A673 (cell line): ENCODE results near the gene MTHFD1. TPM values are rescaled to one million over a fixed set of nuclear protein-coding genes. Genes with fewer than 3 reads are reported as not detected.

Experiments used
- BruUV-seq: library from RNA; stranded (reverse); fragments of 400-500 nt; replicated peaks from 2 replicates; lab custom pipeline; 2021; lab: Mats Ljungman, UMichigan
- CTCF ChIA-PET: fragments of 300-600 bp; sonication (Branson Sonifier 250); formaldehyde crosslinking; loops from one replicate; lab custom pipeline; 2022; ENCODE audit warnings: antibody characterized with exemption; lab: Charles Lee
- POLR2A ChIA-PET: fragments of 300-600 bp; sonication (Branson Sonifier 250); formaldehyde crosslinking; loops from one replicate; lab custom pipeline; 2022; ENCODE audit warnings: antibody characterized with exemption; ENCODE audit not compliant: low non-redundant PET; lab: Charles Lee
- DNase-seq: peaks from one replicate; pipeline ENCODE4 v3.0.0-alpha.2; 2015; ENCODE audit warnings: low spot score
- H3K27ac ChIP-seq: fragments of 200-600 bp; sonication (generic); 2 replicates; pipeline ENCODE4 v1.5.1; 2016; ENCODE audit warnings: mixed run types, low read depth, mild to moderate bottlenecking, mixed read lengths, antibody characterized with exemption, low read length; ENCODE audit not compliant: poor library complexity, severe bottlenecking
- H3K27me3 ChIP-seq: fragments of 200-600 bp; sonication (generic); replicated peaks from 2 replicates; pipeline ENCODE4 v1.6.1; 2017; ENCODE audit warnings: mixed run types, low read depth, mild to moderate bottlenecking, mixed read lengths, antibody characterized with exemption, low read length; ENCODE audit not compliant: insufficient read depth, poor library complexity
- H3K36me3 ChIP-seq: fragments of 200-600 bp; sonication (generic); 2 replicates; pipeline ENCODE4 v1.6.1; 2016; ENCODE audit warnings: mixed run types, mild to moderate bottlenecking, mixed read lengths, antibody characterized with exemption, low read length; ENCODE audit not compliant: insufficient read depth, poor library complexity, severe bottlenecking
- H3K4me1 ChIP-seq: fragments of 200-600 bp; sonication (generic); 2 replicates; pipeline ENCODE4 v1.6.1; 2017; ENCODE audit warnings: mixed run types, mild to moderate bottlenecking, mixed read lengths, antibody characterized with exemption, low read length; ENCODE audit not compliant: insufficient read depth, poor library complexity, severe bottlenecking
- H3K4me3 ChIP-seq: fragments of 200-600 bp; sonication (generic); 2 replicates; pipeline ENCODE4 v1.5.1; 2016; ENCODE audit warnings: low read depth, mixed run types, mild to moderate bottlenecking, mixed read lengths, low read length; ENCODE audit not compliant: poor library complexity, severe bottlenecking
- H3K9me3 ChIP-seq: fragments of 200-600 bp; sonication (generic); 2 replicates; pipeline ENCODE4 v1.6.1; 2016; ENCODE audit warnings: mixed run types, low read depth, mild to moderate bottlenecking, mixed read lengths, antibody characterized with exemption, low read length; ENCODE audit not compliant: poor library complexity, severe bottlenecking
- EZH2 ChIP-seq: fragments of 200-600 bp; sonication (generic); IDR thresholded peaks from 2 replicates; pipeline ENCODE4 v1.6.1; 2017; ENCODE audit warnings: borderline replicate concordance, low read depth, mild to moderate bottlenecking, mixed read lengths, antibody characterized with exemption, low read length; ENCODE audit not compliant: poor library complexity, severe bottlenecking
- intact Hi-C: fragments of 100-400 bp; cut with micrococcal nuclease; formaldehyde crosslinking; loops from one replicate; pipeline ENCODE4 v1.10.0; 2022; ENCODE audit not compliant: unreplicated experiment
- total RNA-seq: library from RNA; stranded (reverse); gene quantifications from 2 replicates; pipeline ENCODE4 v1.2.3, GENCODE V29; 2021
- TF ChIP-seq, protein P1 (sequence below): fragments of 300-800, 200-600 bp; sonication (generic); conservative IDR thresholded peaks from 2 replicates; pipeline ENCODE4 v1.5.1; 2017; ENCODE audit warnings: low read depth, mild to moderate bottlenecking, antibody characterized with exemption, low read length, moderate library complexity, mixed read lengths

MTHFD1 gene
- total RNA-seq, 1 experiment from 2014 or later, result 293 TPM

DNA sequence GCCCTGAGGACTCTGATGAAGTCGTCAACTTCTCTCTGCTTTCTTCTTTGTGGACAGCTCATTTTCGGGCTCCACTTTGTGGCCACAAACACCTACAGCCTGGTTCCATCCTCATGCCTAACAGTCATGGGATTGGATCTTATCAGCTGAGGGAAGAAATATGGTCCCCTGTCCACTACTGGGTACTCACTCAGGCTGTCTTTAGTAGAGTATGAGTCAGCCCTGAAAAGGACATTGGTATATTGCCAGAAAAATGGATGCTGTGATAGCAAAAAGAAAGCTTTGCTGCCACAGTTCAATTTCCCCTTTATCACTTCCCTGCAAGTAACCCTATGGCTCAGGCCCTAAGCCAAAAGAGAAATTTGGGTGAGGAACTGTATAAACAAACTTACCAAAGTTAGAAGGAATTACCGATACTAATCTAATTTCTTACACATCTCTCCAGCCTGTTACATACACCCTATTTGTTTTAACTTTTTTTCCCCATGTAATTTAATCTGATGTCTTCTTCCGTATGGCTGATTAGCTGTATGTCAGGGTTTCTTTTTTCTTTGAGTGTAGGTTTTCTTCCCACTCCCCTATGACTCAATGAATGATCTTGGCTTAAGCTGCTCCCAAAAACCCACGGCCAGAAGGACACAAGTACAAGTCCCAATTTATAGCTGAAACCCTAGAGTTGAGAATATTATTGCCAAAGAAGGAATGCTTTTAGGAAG, 29.1 kb downstream of the MTHFD1 start:
- Histone ChIP-seq H3K4me1 (no peaks in the 10 kb centered on the region), H3K9me3 (no peaks in the 10 kb centered on the region), H3K36me3 (peaks cover 71% of the 10 kb centered on the region), H3K4me3 (no peak overlapping the region), H3K27me3 (no peaks in the 10 kb centered on the region), H3K27ac (no peak overlapping the region)
- no peak for TF ChIP-seq EZH2
- TF ChIP-seq, protein P1, sequence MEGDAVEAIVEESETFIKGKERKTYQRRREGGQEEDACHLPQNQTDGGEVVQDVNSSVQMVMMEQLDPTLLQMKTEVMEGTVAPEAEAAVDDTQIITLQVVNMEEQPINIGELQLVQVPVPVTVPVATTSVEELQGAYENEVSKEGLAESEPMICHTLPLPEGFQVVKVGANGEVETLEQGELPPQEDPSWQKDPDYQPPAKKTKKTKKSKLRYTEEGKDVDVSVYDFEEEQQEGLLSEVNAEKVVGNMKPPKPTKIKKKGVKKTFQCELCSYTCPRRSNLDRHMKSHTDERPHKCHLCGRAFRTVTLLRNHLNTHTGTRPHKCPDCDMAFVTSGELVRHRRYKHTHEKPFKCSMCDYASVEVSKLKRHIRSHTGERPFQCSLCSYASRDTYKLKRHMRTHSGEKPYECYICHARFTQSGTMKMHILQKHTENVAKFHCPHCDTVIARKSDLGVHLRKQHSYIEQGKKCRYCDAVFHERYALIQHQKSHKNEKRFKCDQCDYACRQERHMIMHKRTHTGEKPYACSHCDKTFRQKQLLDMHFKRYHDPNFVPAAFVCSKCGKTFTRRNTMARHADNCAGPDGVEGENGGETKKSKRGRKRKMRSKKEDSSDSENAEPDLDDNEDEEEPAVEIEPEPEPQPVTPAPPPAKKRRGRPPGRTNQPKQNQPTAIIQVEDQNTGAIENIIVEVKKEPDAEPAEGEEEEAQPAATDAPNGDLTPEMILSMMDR, result no peak
- POLR2A ChIA-PET, result interaction anchor here (0.7 kb wide), 1 partner anchor 10 kb away, joined by 3 read pairs; no protein-coding TSS in a partner anchor
- no TSS peak for BruUV-seq
- intact Hi-C loops, result no loop called here
- CTCF ChIA-PET, result no interaction called here
- DNase-seq, result no peak

DNA sequence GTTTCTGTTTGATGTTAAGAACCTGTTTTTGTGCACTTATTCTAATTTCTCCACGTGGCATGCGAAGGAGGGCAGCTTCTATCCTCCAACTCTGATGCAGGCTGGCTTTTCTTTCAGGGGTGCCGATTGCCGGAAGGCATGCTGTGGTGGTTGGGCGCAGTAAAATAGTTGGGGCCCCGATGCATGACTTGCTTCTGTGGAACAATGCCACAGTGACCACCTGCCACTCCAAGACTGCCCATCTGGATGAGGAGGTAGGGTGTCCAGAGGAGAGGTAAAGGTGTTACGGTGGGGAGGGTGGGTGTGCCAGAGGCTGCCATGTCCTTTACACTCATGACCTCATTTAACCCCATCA, 29.6 kb downstream of the MTHFD1 start:
- Histone ChIP-seq H3K27ac (no peak overlapping the region), H3K27me3 (no peaks in the 10 kb centered on the region), H3K36me3 (peaks cover 73% of the 10 kb centered on the region), H3K9me3 (no peaks in the 10 kb centered on the region), H3K4me1 (no peaks in the 10 kb centered on the region), H3K4me3 (no peak overlapping the region)
- no TSS peak for BruUV-seq
- TF ChIP-seq, protein P1, result no peak
- TF ChIP-seq EZH2, result no peak
- DNase-seq, result no peak
- intact Hi-C loops, result no loop called here
- ChIA-PET CTCF (no interaction called here), POLR2A (no interaction called here)

DNA sequence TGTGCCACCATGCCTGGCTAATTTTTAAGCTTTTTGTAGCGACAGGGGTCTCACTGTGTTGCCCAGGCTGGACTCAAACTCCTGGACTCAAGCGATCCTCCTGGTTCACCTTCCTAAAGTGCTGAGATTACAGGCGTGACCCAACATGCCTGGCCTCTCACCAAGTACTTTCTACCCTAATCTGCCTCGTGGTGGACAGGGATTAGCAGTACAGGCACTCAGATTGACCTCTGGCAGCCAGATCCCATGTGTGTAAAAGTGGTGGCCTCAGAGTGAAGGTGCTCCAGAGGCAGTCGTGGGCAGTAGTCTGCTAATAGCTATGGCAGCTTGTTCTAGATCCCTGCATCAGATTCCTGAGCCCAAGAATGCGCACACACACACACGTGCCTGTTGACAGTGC, 30.9 kb downstream of the MTHFD1 start:
- Histone ChIP-seq H3K4me1 (no peaks in the 10 kb centered on the region), H3K9me3 (no peaks in the 10 kb centered on the region), H3K36me3 (peaks cover 81% of the 10 kb centered on the region), H3K27ac (no peak overlapping the region), H3K4me3 (no peak overlapping the region), H3K27me3 (no peaks in the 10 kb centered on the region)
- intact Hi-C loops, result no loop called here
- DNase-seq, result no peak
- ChIA-PET POLR2A (no interaction called here), CTCF (interaction anchor here (0.6 kb wide), 1 partner anchor 404 kb away, joined by 3 read pairs; no protein-coding TSS in a partner anchor)
- TF ChIP-seq EZH2, result no peak
- TF ChIP-seq, protein P1, result no peak
- no TSS peak for BruUV-seq
